ENCODE data around the gene BRD3OS. TPM values are rescaled to one million over a fixed set of nuclear protein-coding genes. Genes with fewer than 3 reads are reported as not detected.

Gene BRD3OS
- total RNA-seq, 2 experiments from 2014 or later = 13.7 to 21.6 TPM

DNA sequence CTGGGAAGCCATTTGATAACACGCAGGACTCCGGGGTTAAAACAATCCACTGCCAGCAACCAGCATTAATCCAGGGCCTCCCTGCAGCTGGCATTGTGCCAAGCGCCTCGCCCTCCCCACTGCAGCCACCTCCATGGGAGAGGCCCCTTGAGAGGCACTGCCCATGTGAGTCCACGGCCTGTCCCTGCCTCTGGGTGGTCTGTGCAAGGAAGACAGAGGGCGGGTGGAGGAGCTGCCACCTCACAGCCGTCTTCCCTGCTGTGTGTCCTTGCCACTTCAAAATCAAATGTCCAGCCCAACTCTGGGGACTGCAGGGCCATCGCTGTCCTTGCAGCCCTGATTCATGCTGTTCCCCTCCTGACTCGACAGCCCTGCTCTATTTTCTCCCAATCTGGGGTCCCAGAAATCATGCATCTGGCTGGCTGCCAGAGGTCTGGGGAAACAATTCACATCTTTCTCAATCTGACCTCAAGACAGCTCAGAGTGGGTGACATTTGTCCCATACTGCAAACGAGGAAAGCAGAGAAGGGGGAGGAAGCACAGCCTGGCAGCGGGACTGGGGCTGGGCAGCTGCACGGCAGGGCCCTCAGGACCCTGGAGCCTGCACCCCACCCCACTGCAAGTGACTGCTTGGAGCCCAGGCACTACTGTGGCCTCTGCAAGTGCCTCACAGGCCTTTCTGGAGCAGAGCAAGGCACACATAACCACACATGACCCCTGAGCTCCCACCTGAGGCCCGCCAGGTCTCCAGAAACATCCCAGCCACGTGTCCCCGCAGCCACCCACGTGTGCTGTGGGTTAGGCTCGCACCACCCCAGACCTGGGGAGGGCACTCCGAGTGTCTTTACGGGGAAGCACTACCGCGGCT lies 15.7 kb downstream of the BRD3OS start:
- TF ChIP-seq EZH2phosphoT487 (IDR thresholded peaks at IDR 0.05; ENCODE audit: borderline replicate concordance, low read depth, low read length) = no peak
- TF ChIP-seq, protein P1, sequence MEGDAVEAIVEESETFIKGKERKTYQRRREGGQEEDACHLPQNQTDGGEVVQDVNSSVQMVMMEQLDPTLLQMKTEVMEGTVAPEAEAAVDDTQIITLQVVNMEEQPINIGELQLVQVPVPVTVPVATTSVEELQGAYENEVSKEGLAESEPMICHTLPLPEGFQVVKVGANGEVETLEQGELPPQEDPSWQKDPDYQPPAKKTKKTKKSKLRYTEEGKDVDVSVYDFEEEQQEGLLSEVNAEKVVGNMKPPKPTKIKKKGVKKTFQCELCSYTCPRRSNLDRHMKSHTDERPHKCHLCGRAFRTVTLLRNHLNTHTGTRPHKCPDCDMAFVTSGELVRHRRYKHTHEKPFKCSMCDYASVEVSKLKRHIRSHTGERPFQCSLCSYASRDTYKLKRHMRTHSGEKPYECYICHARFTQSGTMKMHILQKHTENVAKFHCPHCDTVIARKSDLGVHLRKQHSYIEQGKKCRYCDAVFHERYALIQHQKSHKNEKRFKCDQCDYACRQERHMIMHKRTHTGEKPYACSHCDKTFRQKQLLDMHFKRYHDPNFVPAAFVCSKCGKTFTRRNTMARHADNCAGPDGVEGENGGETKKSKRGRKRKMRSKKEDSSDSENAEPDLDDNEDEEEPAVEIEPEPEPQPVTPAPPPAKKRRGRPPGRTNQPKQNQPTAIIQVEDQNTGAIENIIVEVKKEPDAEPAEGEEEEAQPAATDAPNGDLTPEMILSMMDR (conservative IDR thresholded peaks at IDR 0.05; ENCODE audit: low read length) = no peak
- ChIA-PET CTCF (ENCODE audit: unreplicated experiment) (no interaction called here), POLR2A (no interaction called here)
- Histone ChIP-seq H3K9me2 (ENCODE audit: insufficient read depth, low read length) (no peaks in the 10 kb centered on the region), H3K27ac (ENCODE audit: low read depth, low read length, poor library complexity, severe bottlenecking) (no peak overlapping the region), H3K4me1 (ENCODE audit: insufficient read depth, low read length, poor library complexity, severe bottlenecking) (no peaks in the 10 kb centered on the region), H3K36me3 (ENCODE audit: insufficient read depth, low read length) (no peaks in the 10 kb centered on the region), H2AFZ (ENCODE audit: low read length) (no peak overlapping the region), H3K9me3 (ENCODE audit: low read length) (no peaks in the 10 kb centered on the region), H4K20me1 (ENCODE audit: insufficient read depth, low read length) (no peaks in the 10 kb centered on the region), H3K4me2 (ENCODE audit: low read length) (no peak overlapping the region), H3K79me2 (ENCODE audit: insufficient read depth, low read depth, low read length) (no peaks in the 10 kb centered on the region), H3K4me3 (ENCODE audit: low read depth, low read length, poor library complexity, severe bottlenecking) (no peak overlapping the region)
- BruUV-seq (replicated peaks) = no TSS peak
- DNase-seq (ENCODE audit: low spot score) = no peak
- intact Hi-C loops (cut with micrococcal nuclease; ENCODE audit: unreplicated experiment) = no loop called here

DNA sequence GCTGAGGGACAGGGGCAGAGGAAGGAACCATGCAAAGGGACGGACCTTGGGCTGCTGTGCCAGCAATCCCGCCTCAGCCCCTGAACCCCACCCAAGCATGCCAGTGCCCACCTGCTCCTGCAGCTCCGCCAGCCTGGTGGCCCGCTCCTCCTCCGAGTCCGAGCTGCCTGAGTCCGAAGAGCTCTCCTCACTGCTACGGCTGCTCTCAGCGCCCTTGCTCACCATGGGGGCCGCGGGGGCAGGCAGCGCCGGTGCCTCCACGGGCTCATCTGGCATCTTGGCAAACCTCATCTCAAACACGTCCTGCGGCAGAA lies 16.3 kb downstream of the BRD3OS start:
- no peak overlapping the region for H3K27ac ChIP-seq (ENCODE audit: low read depth, low read length, poor library complexity, severe bottlenecking)
- no peaks in the 10 kb centered on the region for H4K20me1 ChIP-seq (ENCODE audit: insufficient read depth, low read length)
- intact Hi-C loops (cut with micrococcal nuclease; ENCODE audit: unreplicated experiment) = no loop called here
- TF ChIP-seq EZH2phosphoT487 (IDR thresholded peaks at IDR 0.05; ENCODE audit: borderline replicate concordance, low read depth, low read length) = no peak
- TF ChIP-seq, protein P1 (conservative IDR thresholded peaks at IDR 0.05; ENCODE audit: low read length) = no peak
- no peak overlapping the region for H3K4me2 ChIP-seq (ENCODE audit: low read length)
- ChIA-PET CTCF (ENCODE audit: unreplicated experiment) (no interaction called here), POLR2A (no interaction called here)
- no peak for DNase-seq (ENCODE audit: low spot score)
- no peaks in the 10 kb centered on the region for H3K79me2 ChIP-seq (ENCODE audit: insufficient read depth, low read depth, low read length)
- BruUV-seq (replicated peaks) = no TSS peak
- H2AFZ ChIP-seq (ENCODE audit: low read length) = no peak overlapping the region
- H3K36me3 ChIP-seq (ENCODE audit: insufficient read depth, low read length) = no peaks in the 10 kb centered on the region
- H3K4me1 ChIP-seq (ENCODE audit: insufficient read depth, low read length, poor library complexity, severe bottlenecking) = no peaks in the 10 kb centered on the region
- no peaks in the 10 kb centered on the region for H3K9me3 ChIP-seq (ENCODE audit: low read length)
- H3K4me3 ChIP-seq (ENCODE audit: low read depth, low read length, poor library complexity, severe bottlenecking) = no peak overlapping the region
- H3K9me2 ChIP-seq (ENCODE audit: insufficient read depth, low read length) = no peaks in the 10 kb centered on the region

DNA sequence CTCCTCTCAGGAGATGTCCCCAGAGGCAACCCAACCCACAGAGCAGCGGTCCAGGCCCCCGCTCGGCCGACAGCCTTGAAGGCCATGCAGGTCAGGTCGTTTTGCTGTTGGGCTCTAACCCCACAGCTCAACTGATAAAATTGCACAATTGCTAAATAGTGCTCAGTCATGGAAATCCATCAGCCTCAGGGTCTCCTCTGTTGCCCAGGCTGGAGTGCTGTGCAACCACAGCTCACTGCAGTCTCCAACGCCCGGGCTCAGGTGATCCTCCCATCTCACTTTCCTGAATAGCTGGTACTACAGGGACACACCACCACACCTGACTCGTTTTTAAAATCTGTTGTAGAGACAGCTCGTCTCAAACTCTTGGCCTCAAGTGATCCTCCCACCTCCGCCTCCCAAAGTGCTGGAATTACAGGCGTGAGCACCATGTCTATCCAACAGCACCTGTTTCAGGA lies 18.3 kb downstream of the BRD3OS start:
- H3K9me2 ChIP-seq (ENCODE audit: insufficient read depth, low read length) = no peaks in the 10 kb centered on the region
- no peak overlapping the region for H2AFZ ChIP-seq (ENCODE audit: low read length)
- intact Hi-C loops (cut with micrococcal nuclease; ENCODE audit: unreplicated experiment) = no loop called here
- H3K79me2 ChIP-seq (ENCODE audit: insufficient read depth, low read depth, low read length) = no peaks in the 10 kb centered on the region
- no peak overlapping the region for H3K4me3 ChIP-seq (ENCODE audit: low read depth, low read length, poor library complexity, severe bottlenecking)
- TF ChIP-seq, protein P1 (conservative IDR thresholded peaks at IDR 0.05; ENCODE audit: low read length) = no peak
- no peak for TF ChIP-seq EZH2phosphoT487 (IDR thresholded peaks at IDR 0.05; ENCODE audit: borderline replicate concordance, low read depth, low read length)
- BruUV-seq (replicated peaks) = no TSS peak
- CTCF ChIA-PET (ENCODE audit: unreplicated experiment) = no interaction called here
- no peaks in the 10 kb centered on the region for H4K20me1 ChIP-seq (ENCODE audit: insufficient read depth, low read length)
- no peaks in the 10 kb centered on the region for H3K9me3 ChIP-seq (ENCODE audit: low read length)
- DNase-seq (ENCODE audit: low spot score) = no peak
- H3K36me3 ChIP-seq (ENCODE audit: insufficient read depth, low read length) = no peaks in the 10 kb centered on the region
- no peak overlapping the region for H3K27ac ChIP-seq (ENCODE audit: low read depth, low read length, poor library complexity, severe bottlenecking)
- H3K4me2 ChIP-seq (ENCODE audit: low read length) = no peak overlapping the region
- POLR2A ChIA-PET = no interaction called here
- no peaks in the 10 kb centered on the region for H3K4me1 ChIP-seq (ENCODE audit: insufficient read depth, low read length, poor library complexity, severe bottlenecking)

Measured in OCI-LY7 (cell line).